GM15510 (cell line): Measurements from ENCODE around the gene TMEM196.

Experiments
- POLR2A ChIP-seq: IDR thresholded peaks from 3 replicates; pipeline ENCODE4 v1.6.1; 2011; ENCODE audit warnings: borderline replicate concordance; ENCODE audit not compliant: insufficient read length; ENCODE audit errors: extremely low read depth

Gene TMEM196

GRCh38 chr7:19772841-19773760 is at the start of gene TMEM196:
TMEM196 (minus strand) TSS chr7:19773617; CDS start chr7:19772696, 921 bp downstream.
- no peak for TF ChIP-seq POLR2A

GRCh38 chr7:19816128-19816527 is 42.7 kb upstream of the TMEM196 start:
- TF ChIP-seq POLR2A, result no peak

GRCh38 chr7:19815546-19815945 is 42.1 kb upstream of the TMEM196 start:
- no peak for TF ChIP-seq POLR2A

GRCh38 chr7:19814776-19815175 is 41.4 kb upstream of the TMEM196 start:
- no peak for TF ChIP-seq POLR2A

- TF ChIP-seq POLR2A, result no peak
Observed at GRCh38 chr7:19811386-19811785, 38.0 kb upstream of the TMEM196 start.

- TF ChIP-seq POLR2A, result no peak
Observed at GRCh38 chr7:19798986-19799385, 25.6 kb upstream of the TMEM196 start.

- TF ChIP-seq POLR2A, result no peak
Observed at GRCh38 chr7:19783541-19783940, 10.1 kb upstream of the TMEM196 start.

- no peak for TF ChIP-seq POLR2A
Observed at GRCh38 chr7:19776981-19777380, 3.6 kb upstream of the TMEM196 start.

GRCh38 chr7:19775578-19775977 is 2.2 kb upstream of the TMEM196 start:
- TF ChIP-seq POLR2A, result no peak

GRCh38 chr7:19772306-19772705 is 1.1 kb downstream of the TMEM196 start:
- TF ChIP-seq POLR2A, result no peak

GRCh38 chr7:19762631-19763030 is 10.8 kb downstream of the TMEM196 start:
- no peak for TF ChIP-seq POLR2A

- TF ChIP-seq POLR2A, result no peak
Observed at GRCh38 chr7:19754521-19755116, 18.8 kb downstream of the TMEM196 start.

GRCh38 chr7:19752020-19752419 is 21.4 kb downstream of the TMEM196 start:
- TF ChIP-seq POLR2A, result no peak

- TF ChIP-seq POLR2A, result no peak
Observed at GRCh38 chr7:19749658-19750057, 23.8 kb downstream of the TMEM196 start.

GRCh38 chr7:19747740-19748339 is 25.6 kb downstream of the TMEM196 start:
- TF ChIP-seq POLR2A, result no peak

GRCh38 chr7:19744075-19744474 is 29.3 kb downstream of the TMEM196 start:
- no peak for TF ChIP-seq POLR2A

- no peak for TF ChIP-seq POLR2A
Observed at GRCh38 chr7:19728716-19729115, 44.7 kb downstream of the TMEM196 start.

- TF ChIP-seq POLR2A, result no peak
Observed at GRCh38 chr7:19725770-19726169, 47.6 kb downstream of the TMEM196 start.
